CD4-positive, alpha-beta T cell treated with Interleukin-17A for 1 hour (primary cell): ENCODE results near the gene ZBTB47.

Source experiments
- DNase-seq: peaks from one replicate; pipeline ENCODE4 v3.0.0-alpha.2; 2020

ZBTB47 gene

DNA sequence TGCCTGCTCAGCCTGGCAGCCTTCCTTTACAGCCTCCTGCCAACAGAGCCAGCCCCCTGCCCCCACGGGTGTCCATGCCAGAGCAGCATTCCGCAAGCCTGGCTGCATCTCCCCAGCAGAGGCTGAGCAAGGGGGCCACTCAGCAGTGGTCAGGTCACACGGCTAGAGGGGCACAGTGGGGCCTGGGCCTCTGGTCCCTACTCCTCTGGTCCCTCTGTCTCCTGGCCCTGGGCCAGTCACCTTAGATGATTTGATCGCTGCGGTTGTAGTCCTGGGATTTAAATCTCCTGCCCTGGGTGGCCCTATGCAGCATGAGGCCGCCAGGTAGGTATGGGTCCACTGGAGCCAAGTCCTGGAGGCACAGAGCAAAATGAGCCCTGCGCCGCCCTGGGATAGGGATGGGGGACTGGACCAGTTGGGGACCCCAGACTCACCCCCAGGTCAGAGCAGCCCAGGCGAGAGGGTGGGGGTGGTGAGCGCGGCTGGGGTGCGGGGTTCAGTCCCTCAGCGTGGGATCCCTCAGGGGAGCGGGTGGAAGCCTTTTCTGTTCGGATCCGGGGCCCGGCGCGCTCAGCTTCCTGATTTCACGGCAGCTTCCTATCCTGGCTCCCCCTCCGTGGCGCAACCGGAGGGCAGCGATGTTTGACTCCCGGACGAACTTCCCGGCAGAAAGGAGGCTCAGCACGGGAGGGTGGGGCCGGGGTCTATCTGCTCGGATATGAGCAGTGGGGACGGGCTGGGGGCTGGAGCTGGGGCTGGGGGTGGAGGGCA is at the start of gene ZBTB47:
TSS of gene ZBTB47 (plus strand) at position 138 of the 771 bp plus-strand sequence. CDS start 4,659 bp downstream, outside the sequence.
- no peak for DNase-seq

DNA sequence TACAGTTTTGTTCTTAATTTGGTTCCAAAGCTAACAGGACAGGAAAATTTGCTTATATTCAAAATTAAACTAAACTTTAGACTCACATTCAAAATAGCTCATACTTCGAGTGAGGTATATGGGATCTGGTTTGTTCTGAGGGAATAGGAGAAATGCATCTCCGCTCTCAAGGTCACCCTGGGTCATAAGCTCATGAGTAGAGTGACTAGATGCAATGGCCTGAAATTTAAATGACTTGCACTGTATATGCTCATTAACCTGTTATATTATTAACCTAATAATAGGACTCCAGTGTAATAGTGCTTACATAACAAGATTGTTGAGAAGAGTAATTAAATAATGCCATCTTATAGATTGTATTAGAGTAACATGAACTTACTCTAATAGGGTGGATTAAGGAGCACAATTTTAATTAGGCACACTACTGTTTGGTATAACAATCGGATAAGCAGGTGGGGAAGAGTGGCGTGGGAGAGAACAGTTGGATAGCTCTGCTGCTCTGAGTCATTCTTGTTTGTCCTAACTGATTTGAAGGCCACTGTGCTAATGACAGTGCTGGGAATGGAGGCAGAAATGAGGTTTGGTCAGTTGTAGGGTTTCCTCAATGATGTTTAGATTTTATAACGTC is 47.8 kb upstream of the ZBTB47 start:
- DNase-seq, result no peak

DNA sequence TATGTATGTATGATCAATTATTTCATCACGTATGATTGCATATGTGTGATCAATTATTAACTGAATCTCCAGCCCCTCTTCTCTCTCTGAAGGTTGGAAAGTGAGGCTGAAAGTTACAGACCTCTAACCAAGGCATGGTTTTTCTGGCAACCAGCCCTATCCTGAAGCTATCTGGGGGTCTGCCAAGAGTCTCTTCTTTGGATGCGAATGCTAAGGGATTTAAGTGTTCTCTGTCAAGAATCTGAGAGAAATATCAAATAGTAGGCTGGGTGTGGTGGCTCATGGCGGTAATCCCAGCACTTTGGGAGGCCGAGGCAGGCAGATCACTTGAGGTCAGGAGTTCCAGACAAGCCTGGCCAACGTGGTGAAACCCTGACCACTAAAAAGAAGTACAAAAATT is 44.9 kb upstream of the ZBTB47 start:
- DNase-seq, result no peak

DNA sequence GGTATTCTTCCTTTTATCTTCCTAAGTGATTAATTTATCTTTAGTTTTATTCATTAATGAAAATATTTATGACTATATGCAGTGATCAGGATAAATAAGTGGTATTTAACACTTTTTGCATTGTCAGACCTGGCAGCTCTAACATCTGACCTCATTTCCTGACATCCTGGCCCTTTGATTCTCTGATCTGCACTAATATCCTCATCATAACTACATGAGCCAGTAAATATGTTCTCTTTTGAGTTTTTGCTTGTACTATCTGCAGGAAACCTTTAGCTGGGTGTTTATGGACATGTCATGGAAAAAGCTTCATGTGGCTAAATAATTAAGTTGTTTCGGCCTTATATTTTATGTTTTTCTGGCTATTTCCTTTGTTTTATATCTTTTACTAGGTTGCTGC is 42.5 kb upstream of the ZBTB47 start:
- DNase-seq, result peak; percentile 47

DNA sequence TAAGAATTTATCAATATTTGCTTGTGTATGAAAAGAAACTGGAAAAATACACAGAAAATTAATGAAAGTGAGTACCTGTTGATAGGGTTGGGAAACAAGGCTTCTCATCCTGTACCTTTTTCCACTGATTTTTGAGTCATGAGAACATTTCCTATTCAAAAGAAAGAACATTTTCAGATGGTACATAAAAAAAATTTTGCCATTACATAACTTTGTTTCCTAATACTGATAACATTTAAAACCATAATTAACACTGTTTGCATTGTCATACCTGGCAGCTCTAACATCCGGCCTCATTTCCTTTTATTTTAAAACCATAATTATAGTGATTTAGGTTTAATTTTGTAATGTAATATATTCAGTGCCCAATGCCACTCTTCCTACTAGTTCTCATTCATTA is 41.3 kb upstream of the ZBTB47 start:
- peak; percentile 21 for DNase-seq

DNA sequence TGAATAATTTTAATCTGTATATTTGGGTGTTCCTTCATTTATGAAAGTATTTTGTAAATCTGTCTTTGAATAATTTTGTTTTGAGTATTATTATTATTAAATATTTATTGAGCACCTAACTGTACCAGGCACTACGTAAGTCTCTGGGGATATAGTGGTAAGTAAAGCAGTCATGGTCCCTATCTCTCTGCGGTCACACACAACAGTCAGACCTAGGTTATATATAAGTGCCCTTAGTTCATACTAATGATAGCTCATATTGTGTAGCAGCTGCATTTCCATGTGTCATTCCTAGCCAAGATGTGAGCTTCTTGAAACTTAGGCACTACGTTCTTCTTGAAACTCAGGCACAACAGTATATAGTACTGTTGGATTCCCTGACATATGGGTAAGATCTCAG is 40.6 kb upstream of the ZBTB47 start:
- no peak for DNase-seq

DNA sequence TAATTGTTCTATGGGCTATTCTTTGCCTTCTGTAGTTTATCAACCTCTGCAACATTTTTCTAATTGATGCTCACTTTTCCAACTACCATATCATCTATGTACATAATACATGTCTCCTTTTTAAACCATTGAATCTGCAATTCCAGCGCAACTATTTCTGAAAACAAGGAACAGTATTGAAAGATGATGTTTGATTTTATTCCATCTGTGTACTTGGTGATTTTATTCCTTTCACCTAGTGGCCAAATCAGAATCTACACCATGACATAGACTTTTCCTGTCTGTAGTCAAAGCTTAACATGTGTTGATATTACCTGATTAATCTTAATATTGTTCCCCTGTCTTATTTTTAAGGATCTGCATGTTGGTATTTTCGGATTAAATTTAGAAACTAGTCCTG is 40.0 kb upstream of the ZBTB47 start:
- peak; percentile 39 for DNase-seq

DNA sequence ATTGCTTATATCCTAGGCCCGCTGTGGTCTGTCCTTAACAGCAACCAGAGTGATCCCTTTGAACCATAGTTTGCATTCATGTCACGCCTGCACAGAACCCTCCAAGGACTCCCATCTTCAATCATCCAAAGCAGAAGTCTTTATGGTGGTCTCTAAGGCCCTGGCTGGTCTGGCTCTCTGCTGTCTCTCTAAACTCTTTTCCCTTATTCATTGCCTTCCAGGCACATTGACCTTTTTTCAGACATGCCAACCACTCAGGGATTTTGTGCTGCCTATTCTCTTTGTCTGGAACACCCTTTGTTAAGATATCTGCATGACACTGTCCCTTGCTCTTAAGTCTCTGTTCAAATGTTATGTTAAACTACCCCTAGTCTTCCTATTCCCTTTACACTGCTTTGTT is 21.9 kb upstream of the ZBTB47 start:
- DNase-seq, result no peak

DNA sequence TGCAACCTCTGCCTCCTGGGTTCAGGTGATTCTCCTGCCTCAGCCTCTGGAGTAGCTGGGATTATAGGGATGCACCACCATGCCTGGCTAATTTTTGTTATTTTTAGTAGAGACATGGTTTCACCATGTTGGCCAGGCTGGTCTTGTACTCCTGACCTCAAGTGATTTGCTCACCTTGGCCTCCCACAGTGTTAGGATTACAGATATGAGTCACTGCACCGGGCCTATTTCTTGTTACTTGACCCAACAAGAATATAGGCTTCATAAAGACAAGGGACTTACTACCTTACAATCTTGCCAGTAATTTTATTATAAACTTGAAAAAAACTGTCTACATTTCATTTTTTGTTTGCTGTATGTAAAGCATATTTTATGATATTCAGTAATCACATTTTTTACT is 21.4 kb upstream of the ZBTB47 start:
- DNase-seq, result no peak

DNA sequence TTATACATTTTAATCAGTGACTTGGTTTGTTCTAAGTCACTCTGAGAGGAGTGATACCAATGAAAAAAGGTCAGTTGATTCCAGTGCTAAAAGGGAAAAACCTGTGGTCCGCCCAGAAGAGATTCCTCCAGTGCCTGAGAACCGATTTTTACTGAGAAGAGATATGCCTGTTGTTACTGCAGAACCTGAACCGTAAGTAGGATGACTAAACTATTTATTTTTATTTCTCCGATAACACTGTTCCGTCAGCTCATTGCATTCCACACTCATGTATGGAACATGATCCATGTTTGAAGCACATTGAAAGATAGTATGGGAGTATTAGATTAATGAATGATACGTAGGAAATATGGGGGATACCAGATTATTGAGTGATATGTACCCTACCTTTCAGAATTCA is 20.0 kb upstream of the ZBTB47 start:
- DNase-seq, result no peak

DNA sequence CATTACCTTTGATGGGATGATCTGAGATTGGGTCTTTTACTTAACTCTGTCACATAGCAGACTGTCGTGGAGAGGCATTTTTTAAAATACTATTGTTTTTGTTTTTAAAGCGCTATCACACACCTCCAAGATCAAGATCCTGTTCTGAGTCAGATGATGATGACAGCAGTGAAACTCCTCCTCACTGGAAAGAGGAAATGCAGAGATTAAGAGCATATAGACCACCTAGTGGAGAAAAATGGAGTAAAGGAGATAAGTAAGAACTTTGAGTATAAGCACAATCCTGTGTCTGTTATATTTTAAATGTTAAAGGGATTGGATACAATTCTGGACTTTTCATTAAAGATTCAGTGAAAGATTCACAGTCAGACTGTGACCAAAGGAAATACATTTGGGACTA is 18.4 kb upstream of the ZBTB47 start:
- peak; percentile 39 for DNase-seq

DNA sequence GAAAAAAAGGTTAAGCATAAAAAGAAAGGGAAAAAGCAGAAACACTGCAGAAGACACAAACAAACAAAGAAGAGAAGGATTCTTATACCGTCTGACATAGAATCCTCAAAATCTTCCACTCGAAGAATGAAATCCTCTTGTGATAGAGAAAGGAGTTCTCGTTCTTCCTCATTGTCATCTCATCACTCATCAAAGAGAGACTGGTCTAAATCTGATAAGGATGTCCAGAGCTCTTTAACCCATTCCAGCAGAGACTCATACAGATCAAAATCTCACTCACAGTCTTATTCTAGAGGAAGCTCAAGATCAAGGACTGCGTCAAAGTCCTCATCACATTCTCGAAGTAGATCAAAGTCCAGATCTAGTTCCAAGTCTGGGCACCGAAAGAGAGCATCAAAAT is 16.5 kb upstream of the ZBTB47 start:
- no peak for DNase-seq

DNA sequence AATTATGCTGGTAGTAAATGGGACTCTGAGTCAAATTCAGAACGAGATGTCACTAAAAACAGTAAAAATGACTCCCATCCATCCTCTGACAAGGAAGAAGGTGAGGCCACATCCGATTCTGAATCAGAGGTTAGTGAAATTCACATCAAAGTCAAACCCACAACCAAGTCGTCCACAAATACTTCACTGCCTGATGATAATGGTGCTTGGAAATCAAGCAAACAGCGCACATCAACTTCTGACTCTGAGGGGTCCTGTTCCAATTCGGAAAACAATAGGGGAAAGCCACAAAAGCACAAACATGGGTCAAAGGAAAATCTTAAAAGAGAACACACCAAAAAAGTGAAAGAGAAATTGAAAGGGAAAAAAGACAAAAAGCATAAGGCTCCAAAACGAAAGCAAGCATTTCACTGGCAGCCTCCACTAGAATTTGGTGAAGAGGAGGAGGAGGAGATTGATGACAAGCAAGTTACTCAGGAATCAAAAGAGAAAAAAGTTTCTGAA is 15.1 kb upstream of the ZBTB47 start:
- peak; percentile 71 for DNase-seq

DNA sequence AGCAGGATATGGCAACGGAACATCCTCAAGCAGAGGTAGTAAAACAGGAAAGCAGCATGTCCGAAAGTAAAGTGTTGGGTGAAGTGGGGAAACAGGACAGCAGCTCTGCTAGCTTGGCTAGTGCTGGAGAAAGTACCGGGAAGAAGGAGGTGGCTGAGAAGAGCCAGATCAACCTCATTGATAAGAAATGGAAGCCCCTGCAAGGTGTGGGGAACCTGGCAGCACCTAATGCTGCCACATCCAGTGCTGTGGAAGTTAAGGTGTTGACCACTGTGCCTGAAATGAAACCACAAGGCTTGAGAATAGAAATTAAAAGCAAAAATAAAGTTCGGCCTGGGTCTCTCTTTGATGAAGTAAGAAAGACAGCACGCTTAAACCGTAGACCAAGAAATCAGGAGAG is 14.3 kb upstream of the ZBTB47 start:
- peak; percentile 26 for DNase-seq

DNA sequence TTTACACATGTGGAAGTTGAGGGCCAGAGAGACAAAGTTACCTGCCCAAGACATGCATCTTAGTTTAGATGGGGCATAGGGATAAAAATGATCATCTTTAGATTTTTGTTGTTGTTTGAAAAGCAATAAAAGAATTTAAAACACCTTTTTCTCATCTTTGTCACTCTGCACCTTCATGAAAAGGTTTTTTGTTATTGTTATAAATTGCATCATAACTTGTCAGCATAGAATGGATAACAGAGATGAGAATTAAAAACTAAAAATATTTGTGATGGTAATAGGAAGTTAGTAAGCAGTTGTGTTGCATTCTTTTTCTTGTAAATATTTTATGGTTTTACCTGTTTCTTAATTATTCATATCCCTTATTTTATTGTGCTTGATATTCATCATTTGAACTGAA is 13.4 kb upstream of the ZBTB47 start:
- DNase-seq, result no peak

DNA sequence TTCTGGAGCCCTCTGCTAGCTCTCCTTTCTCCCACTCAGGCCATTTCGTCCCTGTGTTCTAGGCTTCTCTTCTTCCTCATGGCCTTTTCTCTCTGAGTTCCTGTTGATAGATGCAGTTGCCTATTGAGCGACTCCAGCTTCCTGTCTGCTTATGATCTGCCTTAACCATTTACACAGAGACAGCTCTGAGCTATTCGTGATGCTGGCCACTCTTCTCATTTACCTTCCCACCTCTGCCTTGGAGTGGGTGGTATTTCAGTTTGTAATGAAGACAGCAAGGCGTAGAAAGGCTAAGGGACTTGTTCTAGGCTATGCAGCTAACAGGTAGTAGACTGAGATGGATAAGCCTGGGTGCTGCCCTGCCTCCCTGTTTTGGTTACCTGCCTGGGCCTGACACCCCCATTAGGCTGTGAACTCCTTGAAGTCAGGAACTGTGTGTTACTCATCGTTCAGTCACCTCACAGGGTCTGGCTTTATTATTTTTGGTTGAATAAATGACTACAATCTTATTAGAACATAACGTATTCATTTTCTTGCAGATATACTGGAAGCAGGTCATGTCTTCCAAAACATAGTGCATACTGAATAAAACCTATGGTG is 12.6 kb upstream of the ZBTB47 start:
- no peak for DNase-seq

DNA sequence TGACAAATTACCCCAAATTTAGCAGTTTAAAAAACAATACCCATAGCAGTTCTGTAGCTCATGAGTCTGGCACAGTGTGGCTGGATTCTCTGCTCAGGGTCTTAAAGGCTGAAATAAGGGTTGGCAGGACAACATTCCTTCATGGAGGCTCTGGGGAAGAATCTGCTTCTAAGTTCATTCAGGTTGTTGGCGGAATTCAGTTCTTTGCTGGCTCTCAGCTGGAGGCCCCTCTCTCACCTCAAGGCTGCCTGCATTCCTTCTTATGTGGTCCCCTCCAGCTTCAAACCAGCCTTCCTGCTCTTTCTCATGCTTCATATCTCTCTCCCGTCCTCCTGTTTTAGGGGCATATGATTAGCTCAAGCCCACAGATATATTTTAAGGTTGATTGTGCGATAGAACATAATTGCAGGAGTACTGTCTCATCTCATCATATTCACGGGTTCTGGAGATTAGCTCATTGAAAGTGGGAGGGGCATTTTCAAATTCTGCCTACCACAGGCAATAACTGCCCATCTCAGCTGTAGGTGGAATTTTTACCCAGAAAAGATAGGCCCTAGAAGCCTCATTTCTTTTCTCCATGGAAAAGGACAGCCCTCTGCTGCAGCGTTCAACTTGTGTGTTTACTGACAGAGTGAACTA is 5.6 kb upstream of the ZBTB47 start:
- no peak for DNase-seq

DNA sequence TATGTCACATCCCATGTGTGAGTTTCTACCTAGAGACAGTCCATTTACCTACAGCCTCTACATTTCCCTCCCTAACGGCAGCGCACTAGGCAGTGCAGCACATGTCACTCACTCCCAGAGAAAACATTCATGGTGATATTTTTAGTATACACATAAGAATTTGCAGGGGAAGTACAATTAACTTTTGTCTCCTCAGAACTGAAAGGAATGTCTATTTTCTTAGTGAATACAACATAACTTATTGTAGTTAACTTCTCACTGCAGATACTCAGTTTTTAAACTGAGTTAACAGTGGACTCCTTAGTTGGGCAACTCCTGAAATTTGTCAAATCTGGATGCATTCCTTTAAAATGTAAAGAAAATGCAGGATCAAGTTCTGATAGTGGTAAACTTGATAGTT is 4.5 kb upstream of the ZBTB47 start:
- DNase-seq, result no peak

DNA sequence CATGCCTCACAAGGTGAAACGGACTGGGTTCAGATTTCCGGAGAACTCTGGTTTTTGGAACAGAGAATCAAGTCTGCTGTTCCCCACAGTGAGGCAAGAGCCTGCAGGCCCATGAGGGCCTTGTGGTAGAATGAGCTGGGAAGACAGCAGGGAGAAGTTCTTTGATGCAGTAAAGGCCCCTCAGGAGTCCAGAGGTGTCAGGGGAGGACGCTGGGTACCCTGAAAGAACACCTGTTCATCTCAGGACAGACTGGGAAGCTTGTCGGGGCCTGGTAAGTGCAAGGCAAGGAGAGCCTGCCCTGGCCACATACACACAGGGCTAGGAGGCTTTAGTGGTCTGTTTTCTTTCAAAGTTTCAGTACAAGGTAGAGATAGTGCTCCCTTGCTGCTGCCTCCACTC is 3.7 kb upstream of the ZBTB47 start:
- no peak for DNase-seq

DNA sequence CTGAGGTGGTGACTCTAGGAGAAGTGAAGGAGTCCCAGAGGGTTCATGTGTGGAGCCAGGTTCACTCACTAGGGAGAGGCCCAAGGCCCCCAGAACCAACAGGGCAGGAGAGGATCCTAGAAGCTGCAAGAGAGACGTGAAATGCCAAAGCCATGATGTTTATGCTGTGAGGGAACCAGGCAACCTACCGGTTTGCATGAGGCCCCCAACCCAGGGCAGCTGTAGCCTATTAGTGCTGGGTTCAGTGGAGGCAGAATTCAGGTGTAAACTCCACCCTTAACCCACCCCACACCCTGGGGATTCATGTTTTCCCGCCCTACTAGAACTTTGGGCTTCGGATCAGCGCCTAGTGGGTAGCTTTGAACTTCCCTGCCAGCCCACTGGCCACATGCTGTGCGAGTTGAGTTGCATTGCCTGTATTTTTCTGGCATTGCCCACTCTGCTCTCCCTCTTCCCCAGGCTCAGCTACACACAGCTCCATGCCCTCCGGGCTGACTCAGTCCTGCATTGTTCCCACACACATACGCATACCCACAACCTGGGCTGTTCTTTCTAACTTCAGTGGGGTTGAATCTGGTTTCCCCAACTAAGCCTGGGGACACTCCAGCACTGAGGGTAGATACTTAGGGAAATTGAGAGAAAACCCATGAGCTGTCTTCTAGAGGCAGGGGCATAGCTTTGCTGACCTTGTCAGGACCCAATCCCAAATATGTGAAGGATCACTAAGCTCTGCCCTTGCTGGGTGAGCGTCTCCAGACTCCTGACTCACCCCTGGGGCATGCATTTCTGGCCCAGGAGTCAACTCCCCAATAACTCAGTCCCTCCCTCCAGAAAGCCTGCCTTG is 2.0 kb upstream of the ZBTB47 start:
- no peak for DNase-seq

DNA sequence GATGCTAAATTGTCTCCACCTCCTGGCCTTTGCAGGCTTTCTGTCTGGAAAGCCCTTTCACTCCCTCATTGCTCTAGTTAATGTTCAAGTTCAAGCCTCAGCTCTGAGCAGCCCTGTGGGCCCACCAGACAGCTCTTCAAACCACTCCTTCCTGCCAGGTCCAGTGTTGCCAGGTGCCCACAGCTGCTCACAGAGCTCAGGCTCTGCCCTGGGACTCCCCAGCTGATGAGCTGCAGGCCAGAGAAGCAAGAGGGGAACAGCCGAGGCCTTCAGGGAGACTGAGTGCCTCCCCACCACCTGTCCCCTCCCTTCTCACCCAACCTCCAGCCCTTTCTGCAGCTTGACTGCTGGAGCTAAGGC is 1.3 kb upstream of the ZBTB47 start:
- DNase-seq, result no peak

DNA sequence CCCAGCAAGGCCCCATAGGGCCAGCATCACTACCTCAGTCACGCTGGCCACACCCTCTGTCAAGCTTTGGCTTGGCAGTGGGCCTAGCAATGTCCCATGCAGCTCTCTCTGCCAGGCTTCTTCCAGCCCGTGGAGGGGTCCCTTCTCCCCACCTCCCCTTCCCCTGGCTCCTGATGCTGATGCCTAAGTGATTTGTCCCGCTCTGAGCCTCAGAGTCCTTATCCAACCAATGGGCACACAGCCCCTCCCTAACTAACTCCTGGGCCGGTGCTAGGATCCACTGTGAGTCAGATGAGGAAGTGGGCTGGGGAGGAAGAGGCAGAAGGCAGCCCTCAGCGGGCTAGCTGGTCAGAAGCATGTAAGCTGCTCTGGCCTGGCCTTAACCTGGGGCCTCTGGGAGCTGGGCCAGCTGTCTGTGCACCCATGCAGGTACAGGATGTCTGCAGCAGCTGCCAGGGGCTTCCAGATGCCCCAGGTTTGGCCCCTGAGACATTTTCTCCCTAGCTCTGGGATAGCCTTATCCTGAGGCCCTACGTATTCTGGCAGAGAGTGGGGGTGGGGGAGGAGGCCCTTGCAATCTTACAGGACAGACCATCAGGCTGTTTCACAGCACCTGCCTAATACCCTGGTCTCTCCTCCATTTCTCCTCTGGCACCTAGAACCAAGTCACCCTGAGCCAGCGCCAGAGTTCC is 740 bp upstream of the ZBTB47 start:
- no peak for DNase-seq

DNA sequence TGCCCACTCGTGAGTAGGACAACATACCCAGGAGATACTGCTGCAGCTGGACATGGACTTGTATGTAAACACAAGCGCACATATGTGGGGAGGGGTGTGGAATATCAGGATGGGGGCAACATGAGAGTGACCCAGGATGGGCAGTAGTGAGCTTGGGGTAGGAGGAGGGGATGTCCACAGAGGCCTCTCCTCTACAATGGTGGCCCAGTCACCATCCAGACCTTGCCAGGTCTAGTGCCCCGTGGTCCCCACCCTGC is 266 bp upstream of the ZBTB47 start:
- DNase-seq, result no peak
